Ovary (tissue), 3 donors: Measurements from ENCODE around the gene ANXA5.

Source experiments
- POLR2A ChIP-seq: fragments of 450-650 bp; IDR thresholded peaks from one replicate; pipeline ENCODE4 v1.6.1; 2017; ENCODE audit warnings: antibody characterized with exemption, mild to moderate bottlenecking, moderate library complexity
- TF ChIP-seq, protein P1 (sequence below), 3 donors: fragments of 450-650 bp in 2 of 3; fragments of 200-600 bp in 1 of 3; IDR thresholded peaks; one replicate each; pipeline versions ENCODE4 v1.5.1 to v1.8.0; 2016 to 2022; ENCODE audit warnings: antibody characterized with exemption in 3 of 3, mild to moderate bottlenecking in 1 of 3
- donor health status: DM: no; HTN: no; CAD: no.

DNA sequence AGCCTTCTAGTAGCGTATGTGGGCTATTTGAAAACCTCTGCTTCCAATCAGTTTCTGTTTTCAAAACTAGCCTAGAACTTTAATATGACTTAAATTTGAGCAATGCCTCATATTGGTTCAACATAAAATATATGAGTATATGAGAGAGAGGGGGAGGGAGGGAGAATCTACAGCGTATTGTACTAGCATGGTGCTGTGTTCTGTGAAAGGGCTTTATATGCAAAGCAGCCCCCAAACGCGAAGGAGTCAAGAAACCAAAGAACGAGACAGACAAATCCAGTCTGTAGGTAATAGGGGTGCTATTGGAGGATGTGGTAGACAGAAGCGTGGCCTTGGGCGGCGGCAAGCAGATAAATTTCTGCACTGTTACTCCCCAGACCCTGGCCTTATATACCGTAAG is 784 bp upstream of the ANXA5 start:
- TF ChIP-seq, protein P1, sequence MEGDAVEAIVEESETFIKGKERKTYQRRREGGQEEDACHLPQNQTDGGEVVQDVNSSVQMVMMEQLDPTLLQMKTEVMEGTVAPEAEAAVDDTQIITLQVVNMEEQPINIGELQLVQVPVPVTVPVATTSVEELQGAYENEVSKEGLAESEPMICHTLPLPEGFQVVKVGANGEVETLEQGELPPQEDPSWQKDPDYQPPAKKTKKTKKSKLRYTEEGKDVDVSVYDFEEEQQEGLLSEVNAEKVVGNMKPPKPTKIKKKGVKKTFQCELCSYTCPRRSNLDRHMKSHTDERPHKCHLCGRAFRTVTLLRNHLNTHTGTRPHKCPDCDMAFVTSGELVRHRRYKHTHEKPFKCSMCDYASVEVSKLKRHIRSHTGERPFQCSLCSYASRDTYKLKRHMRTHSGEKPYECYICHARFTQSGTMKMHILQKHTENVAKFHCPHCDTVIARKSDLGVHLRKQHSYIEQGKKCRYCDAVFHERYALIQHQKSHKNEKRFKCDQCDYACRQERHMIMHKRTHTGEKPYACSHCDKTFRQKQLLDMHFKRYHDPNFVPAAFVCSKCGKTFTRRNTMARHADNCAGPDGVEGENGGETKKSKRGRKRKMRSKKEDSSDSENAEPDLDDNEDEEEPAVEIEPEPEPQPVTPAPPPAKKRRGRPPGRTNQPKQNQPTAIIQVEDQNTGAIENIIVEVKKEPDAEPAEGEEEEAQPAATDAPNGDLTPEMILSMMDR (IDR thresholded peaks at IDR 0.05): no peak
- TF ChIP-seq POLR2A: no peak
